Cardiac fibroblast (primary cell): Measurements from ENCODE around the gene FSTL4.

ENCODE experiments used
- DNase-seq, 2 donors: peaks; one replicate each; pipeline versions ENCODE4 v3.0.0 to v3.0.0-alpha.2; 2010; ENCODE audit warnings: low read depth in 2 of 2
- H3K4me3 ChIP-seq, 2 donors: replicated peaks in 1 of 2; 1 replicate in 1 of 2; 2 replicates in 1 of 2; pipeline ENCODE4 v1.5.1; 2011; ENCODE audit warnings: low read depth in 2 of 2, low read length in 2 of 2, mild to moderate bottlenecking in 2 of 2, moderate library complexity in 1 of 2
- TF ChIP-seq, protein P1 (sequence below): IDR thresholded peaks from one replicate; pipeline ENCODE4 v1.5.1; 2011; ENCODE audit warnings: low read depth, mild to moderate bottlenecking, low read length, inconsistent platforms

The FSTL4 gene

DNA sequence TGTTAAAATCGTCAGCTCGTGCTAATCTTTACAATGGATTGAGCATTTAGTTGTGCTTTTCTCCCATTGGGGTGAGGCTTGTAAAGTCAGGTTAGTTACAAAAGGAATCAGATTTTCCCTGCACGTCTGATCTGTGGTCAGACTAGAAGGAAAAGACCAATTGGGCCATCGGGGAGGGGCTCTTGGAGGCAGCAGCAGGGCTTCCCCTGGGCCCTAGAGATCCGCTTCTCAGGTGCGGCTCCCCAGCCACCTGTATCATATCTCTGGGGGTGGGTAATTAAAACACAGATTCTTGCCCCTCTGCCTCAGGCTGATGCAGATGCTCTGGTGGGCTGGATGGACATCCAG lies 360.2 kb downstream of the FSTL4 start:
- DNase-seq: no peak
- H3K4me3 ChIP-seq: no peak overlapping the region
- TF ChIP-seq, protein P1, sequence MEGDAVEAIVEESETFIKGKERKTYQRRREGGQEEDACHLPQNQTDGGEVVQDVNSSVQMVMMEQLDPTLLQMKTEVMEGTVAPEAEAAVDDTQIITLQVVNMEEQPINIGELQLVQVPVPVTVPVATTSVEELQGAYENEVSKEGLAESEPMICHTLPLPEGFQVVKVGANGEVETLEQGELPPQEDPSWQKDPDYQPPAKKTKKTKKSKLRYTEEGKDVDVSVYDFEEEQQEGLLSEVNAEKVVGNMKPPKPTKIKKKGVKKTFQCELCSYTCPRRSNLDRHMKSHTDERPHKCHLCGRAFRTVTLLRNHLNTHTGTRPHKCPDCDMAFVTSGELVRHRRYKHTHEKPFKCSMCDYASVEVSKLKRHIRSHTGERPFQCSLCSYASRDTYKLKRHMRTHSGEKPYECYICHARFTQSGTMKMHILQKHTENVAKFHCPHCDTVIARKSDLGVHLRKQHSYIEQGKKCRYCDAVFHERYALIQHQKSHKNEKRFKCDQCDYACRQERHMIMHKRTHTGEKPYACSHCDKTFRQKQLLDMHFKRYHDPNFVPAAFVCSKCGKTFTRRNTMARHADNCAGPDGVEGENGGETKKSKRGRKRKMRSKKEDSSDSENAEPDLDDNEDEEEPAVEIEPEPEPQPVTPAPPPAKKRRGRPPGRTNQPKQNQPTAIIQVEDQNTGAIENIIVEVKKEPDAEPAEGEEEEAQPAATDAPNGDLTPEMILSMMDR: no peak

DNA sequence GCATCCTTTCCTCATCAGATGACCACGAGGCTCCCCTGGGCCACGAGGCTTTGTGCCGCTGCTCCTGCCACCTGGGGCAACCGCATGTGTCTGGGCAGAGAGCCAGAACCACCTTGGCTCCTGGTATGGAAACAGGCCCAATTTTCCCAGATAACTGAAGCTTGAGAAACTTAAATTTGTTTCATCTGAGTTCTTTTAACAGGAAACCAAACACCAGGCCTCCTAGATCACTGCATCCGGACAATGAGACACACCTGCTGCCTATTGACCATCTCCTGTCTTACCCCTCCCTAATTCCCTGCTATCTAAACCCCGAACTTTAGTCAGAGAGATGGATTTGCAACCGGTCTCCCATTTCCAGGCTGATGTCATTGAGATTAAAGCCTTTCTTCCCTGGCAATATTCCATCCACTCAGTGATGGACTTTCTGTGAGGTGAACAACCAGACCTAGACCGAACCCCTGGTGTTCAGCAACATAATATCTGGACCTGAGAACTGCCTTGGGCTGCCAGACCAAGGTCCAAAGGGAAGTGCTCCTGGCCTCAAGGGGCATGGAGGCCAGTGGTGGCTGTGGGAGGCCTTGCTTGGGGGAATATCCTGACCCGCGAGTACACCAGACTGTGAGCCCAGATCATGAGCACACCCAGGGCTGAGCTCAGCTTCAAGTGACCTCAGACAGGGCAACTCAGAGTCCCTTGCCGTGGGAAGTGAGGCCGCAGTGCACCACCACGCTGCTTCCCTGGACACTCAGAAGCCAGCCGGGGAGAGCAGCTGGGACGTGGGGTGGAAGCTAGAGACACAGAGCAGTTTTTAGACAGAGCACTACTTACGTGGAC lies 360.8 kb downstream of the FSTL4 start:
- no peak overlapping the region for H3K4me3 ChIP-seq
- no peak for DNase-seq
- TF ChIP-seq, protein P1: no peak

DNA sequence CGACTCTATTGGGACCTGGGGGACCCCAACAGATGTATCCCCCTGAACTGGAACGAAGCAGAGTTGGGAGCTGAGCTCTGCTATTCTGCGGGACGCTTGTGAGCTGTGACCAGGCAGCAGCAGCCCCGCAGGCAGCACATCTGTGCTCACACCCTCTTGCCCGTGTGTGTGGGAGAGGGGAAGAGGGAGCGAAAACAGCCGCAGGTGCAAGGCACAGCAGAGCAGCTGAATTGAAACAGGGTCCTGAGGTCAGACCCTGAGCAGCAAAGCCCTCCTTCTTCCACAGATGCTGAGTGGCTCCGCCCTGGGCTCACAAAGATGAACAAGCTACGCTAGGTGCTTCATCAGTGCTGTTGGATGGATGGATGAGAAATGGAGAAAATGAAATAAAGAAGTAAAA lies 361.8 kb downstream of the FSTL4 start:
- H3K4me3 ChIP-seq: no peak overlapping the region
- DNase-seq: no peak
- TF ChIP-seq, protein P1: no peak

DNA sequence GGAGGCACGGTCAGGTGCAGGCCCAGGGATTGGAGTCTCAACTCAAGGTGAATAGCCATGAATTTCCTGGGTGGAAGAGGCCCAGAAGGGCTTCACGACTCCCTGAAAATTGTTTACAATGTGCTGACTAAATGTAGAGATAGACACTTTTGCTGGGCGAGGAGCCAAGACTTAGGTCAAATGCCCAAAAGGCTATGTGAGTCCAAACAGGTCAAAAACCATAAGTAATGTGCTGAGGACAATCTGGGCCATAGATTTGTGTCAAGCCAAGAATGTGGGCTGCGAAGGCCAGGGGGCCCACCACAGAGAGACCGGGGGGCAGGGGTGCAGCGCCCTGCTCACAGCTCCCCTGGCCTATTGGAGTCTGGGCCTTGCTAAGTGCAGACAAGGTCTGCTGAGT lies 362.7 kb downstream of the FSTL4 start:
- DNase-seq: no peak
- no peak overlapping the region for H3K4me3 ChIP-seq
- TF ChIP-seq, protein P1: no peak

DNA sequence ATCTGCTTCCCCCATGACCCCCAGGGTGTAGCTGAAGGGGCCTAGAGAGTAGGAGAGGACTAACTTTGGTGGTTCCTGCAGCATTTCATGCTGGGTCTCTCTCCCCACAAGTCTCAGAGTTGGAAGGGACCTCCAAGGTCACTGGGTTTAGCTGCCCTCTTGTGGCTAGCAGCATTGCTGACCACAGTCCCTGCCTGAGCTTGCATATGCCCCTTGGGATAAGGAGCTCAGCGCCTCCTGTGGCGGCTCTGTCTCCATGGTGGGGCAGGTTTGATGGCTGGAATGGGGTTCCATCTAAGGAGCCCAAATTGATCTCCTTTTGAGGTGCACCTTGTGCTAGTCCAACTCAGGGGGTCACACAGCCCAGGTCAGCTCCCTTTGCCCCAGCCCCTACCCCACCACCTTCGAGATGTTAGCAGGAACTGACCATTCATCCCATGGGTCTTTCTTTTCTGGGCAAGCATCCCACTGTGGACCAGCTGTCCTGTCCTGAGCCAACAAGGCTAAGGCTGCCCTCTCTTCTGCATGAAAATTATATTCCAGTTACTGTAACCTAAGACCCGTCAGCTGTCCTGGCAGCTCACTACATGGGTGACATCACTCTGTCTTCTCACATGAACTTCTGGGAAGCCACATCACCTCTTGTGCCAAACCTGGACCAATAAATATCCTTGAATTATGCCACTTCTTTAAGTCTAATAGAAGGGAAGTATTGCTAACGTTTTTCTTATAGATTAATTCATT lies 364.3 kb downstream of the FSTL4 start:
- DNase-seq: peak; percentile 52 to 65
- TF ChIP-seq, protein P1: peak; percentile 62
- no peak overlapping the region for H3K4me3 ChIP-seq

DNA sequence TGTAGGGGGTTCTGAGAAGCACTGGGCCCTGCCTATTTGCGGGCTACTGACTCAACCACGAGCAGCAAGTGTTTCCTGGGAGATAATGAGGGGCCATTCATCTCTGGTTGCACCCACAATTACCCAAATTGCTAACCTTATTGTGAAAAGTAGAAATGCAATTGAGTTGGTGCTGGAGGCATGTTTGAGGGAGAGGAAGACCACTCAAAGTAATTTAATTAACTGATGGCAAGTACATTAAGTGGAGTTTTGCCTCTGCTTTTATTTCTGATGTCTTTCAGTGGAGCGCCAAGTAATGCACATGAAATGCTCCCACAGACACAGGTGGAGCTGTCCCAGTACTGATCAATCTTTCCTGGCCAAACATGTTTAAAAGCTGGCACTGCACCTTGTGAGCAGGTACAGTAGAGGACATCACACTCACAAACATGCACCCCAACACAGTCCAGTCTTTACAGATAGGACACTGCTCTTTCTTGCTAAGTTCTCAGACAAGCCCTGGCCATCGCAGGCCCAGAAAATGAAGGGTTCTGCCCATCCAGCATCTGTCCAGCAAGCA lies 365.1 kb downstream of the FSTL4 start:
- no peak for DNase-seq
- TF ChIP-seq, protein P1: no peak
- no peak overlapping the region for H3K4me3 ChIP-seq
